ENCODE data around the gene WBP1.

- TF ChIP-seq EZH2 (IDR thresholded peaks at IDR 0.05; ENCODE audit: borderline replicate concordance, low read length): no peak
- TF ChIP-seq, protein P1, sequence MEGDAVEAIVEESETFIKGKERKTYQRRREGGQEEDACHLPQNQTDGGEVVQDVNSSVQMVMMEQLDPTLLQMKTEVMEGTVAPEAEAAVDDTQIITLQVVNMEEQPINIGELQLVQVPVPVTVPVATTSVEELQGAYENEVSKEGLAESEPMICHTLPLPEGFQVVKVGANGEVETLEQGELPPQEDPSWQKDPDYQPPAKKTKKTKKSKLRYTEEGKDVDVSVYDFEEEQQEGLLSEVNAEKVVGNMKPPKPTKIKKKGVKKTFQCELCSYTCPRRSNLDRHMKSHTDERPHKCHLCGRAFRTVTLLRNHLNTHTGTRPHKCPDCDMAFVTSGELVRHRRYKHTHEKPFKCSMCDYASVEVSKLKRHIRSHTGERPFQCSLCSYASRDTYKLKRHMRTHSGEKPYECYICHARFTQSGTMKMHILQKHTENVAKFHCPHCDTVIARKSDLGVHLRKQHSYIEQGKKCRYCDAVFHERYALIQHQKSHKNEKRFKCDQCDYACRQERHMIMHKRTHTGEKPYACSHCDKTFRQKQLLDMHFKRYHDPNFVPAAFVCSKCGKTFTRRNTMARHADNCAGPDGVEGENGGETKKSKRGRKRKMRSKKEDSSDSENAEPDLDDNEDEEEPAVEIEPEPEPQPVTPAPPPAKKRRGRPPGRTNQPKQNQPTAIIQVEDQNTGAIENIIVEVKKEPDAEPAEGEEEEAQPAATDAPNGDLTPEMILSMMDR (conservative IDR thresholded peaks at IDR 0.05 in 1 of 2, IDR thresholded peaks at IDR 0.05 in 1 of 2; ENCODE audit: extremely low read depth in 1 of 2, insufficient read depth in 1 of 2, low read depth in 1 of 2, low read length in 2 of 2): no peak
These were observed 21.2 kb upstream of the WBP1 start for GRCh38 chr2:74436848-74437695.
